Testis (tissue), 3 donors: ENCODE measurements around the gene TUBB4A. TPM values are rescaled to one million over a fixed set of nuclear protein-coding genes. Genes with fewer than 3 reads are reported as not detected.

Experiments used
- DNase-seq: peaks from one replicate; pipeline ENCODE4 v3.0.0-alpha.2; 2019
- H3K27ac ChIP-seq, 2 donors: fragments of 200-600 bp; sonication (generic); one replicate each; pipeline ENCODE4 v1.5.1; 2019
- H3K27me3 ChIP-seq: fragments of 200-600 bp; sonication (generic); one replicate; pipeline ENCODE4 v1.5.1; 2019
- H3K36me3 ChIP-seq: fragments of 200-600 bp; sonication (generic); one replicate; pipeline ENCODE4 v1.5.1; 2017; ENCODE audit warnings: low read depth; ENCODE audit errors: missing control alignments
- H3K4me1 ChIP-seq: fragments of 200-600 bp; sonication (generic); one replicate; pipeline ENCODE4 v1.5.1; 2019
- H3K4me3 ChIP-seq, 2 donors: fragments of 200-600 bp; sonication (generic); one replicate each; pipeline ENCODE4 v1.5.1; 2017 to 2019
- H3K9me3 ChIP-seq: fragments of 200-600 bp; sonication (generic); one replicate; pipeline ENCODE4 v1.5.1; 2017
- POLR2A ChIP-seq: fragments of 450-650 bp; IDR thresholded peaks from one replicate; pipeline ENCODE4 v1.6.1; 2017; ENCODE audit warnings: antibody characterized with exemption, mild to moderate bottlenecking, moderate library complexity
- WGBS, 2 donors: methylation state at CpG; one replicate each; pipeline ENCODE4 v1.1.5; 2018; 5-methylcytosine and 5-hydroxymethylcytosine counted together
- intact Hi-C: fragments of 100-400 bp; cut with DNase I; formaldehyde crosslinking; loops from one replicate; pipeline ENCODE4 v1.15.1; 2023; ENCODE audit warnings: low total_unique reads
- polyA plus RNA-seq: library from polyadenylated mRNA; stranded (reverse); fragments of 350-450 nt; fragmentation: Illumina TruSeq; extraction: RNeasy Lipid Tissue Mini Kit (QIAGEN cat#74804); gene quantifications from one replicate; pipeline ENCODE4 v1.2.3, GENCODE V29; 2014; ENCODE audit warnings: low read depth, low replicate concordance; ENCODE audit not compliant: insufficient read depth
- total RNA-seq, 2 donors: library from RNA; depleted of rRNA; stranded (reverse); fragments of >200 nt; gene quantifications; one replicate each; pipeline ENCODE4 v1.2.3, GENCODE V29; 2016
- TF ChIP-seq, protein P1 (sequence below), 3 experiments: fragments of 450-650 bp in 2 of 3; fragments of 200-600 bp in 1 of 3; sonication (generic) in 1 of 3; IDR thresholded peaks; one replicate each; pipeline ENCODE4 v1.5.1; 2016 to 2019; ENCODE audit warnings: antibody characterized with exemption in 3 of 3, mild to moderate bottlenecking in 2 of 3, moderate library complexity in 1 of 3

TUBB4A gene
- total and polyA plus RNA-seq, 3 donors from 2014 or later: 205 to 277 (median 217) TPM

DNA sequence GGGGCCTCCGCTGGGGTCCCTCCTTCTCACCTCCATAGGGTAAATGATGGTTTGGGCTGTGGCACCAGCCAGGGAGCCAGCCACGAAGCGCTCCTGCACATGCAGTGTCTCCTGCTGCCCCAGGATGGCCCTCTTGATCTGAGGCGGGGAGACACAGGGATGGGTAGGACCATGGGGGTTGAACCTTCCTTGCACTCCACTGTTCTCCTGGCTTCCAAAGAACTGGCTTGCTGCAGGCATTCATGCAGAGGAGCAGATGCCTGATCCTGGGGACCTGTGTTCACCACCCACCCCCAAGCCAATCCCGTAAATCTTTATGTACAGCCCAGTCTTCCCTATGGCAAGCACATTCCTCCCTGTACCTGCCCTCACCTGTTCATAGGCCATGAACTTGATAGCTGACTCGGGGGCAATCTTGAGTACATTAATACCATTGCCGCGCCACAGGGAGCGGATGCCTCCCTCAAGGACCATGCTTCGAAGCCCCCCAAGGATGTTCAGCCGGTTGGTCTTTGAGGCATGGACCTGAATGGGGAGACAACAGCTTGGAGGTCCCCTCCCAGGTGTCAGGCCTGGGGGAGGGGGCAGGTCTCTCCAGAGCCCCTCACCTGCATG is 48.1 kb downstream of the TUBB4A start:
- no peak overlapping the region for H3K4me3 ChIP-seq
- no peaks in the 10 kb centered on the region for H3K36me3 ChIP-seq
- no peaks in the 10 kb centered on the region for H3K9me3 ChIP-seq
- intact Hi-C loops: no loop called here
- H3K27me3 ChIP-seq: no peaks in the 10 kb centered on the region
- H3K27ac ChIP-seq: no peak overlapping the region
- no peak for DNase-seq
- 93 to 97% methylated on average over 9 to 11 of the region's 11 CpGs for WGBS, 2 donors
- no peak for TF ChIP-seq POLR2A
- TF ChIP-seq, protein P1, sequence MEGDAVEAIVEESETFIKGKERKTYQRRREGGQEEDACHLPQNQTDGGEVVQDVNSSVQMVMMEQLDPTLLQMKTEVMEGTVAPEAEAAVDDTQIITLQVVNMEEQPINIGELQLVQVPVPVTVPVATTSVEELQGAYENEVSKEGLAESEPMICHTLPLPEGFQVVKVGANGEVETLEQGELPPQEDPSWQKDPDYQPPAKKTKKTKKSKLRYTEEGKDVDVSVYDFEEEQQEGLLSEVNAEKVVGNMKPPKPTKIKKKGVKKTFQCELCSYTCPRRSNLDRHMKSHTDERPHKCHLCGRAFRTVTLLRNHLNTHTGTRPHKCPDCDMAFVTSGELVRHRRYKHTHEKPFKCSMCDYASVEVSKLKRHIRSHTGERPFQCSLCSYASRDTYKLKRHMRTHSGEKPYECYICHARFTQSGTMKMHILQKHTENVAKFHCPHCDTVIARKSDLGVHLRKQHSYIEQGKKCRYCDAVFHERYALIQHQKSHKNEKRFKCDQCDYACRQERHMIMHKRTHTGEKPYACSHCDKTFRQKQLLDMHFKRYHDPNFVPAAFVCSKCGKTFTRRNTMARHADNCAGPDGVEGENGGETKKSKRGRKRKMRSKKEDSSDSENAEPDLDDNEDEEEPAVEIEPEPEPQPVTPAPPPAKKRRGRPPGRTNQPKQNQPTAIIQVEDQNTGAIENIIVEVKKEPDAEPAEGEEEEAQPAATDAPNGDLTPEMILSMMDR (IDR thresholded peaks at IDR 0.05): no peak
- H3K4me1 ChIP-seq: peaks cover 9% of the 10 kb centered on the region

DNA sequence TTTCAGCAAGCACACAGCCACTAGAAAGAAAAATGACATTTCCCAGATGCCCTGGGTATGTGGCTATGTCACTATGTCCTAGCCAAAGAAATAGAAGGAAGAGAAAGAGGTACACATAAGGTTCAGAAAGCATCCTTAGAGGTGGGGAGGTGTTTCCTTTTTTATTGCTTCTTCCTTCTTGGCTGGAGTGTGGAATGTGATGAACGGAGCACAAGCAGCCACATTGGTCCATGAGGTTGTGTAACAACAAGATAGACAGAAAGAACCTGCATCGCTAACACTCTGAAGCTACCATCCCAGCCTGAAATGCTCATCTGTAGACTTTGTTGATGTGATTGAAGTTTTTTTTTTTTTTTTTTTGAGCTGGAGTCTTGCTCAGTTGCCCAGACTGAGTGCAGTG is 49.2 kb downstream of the TUBB4A start:
- H3K27ac ChIP-seq: no peak overlapping the region
- no peak overlapping the region for H3K4me3 ChIP-seq
- WGBS, 2 donors: 99 to 100% methylated on average over 2 of the region's 2 CpGs
- TF ChIP-seq POLR2A: no peak
- TF ChIP-seq, protein P1 (IDR thresholded peaks at IDR 0.05): no peak
- no peaks in the 10 kb centered on the region for H3K4me1 ChIP-seq
- intact Hi-C loops: no loop called here
- no peaks in the 10 kb centered on the region for H3K27me3 ChIP-seq
- no peaks in the 10 kb centered on the region for H3K36me3 ChIP-seq
- no peaks in the 10 kb centered on the region for H3K9me3 ChIP-seq
- DNase-seq: no peak

DNA sequence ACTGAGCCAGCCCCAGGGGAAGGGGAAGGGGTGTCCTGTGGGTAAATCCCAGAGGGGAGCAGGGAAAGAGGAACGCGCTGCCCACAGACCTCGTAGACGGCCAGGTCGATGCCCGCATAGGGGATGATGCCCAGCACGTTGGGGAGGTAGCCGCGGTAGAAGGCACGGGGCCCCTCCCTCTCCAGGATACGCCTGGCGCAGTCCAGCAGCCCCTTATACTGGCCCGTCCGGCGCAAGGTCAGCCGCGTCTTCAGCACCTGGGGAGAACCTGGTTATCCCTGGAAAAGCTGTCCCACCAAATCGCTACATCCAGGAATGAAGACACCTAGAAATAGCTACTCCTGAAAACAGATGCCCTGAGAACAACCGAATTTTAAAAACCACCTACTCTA is 49.9 kb downstream of the TUBB4A start:
- H3K36me3 ChIP-seq: no peaks in the 10 kb centered on the region
- no peaks in the 10 kb centered on the region for H3K4me1 ChIP-seq
- H3K9me3 ChIP-seq: no peaks in the 10 kb centered on the region
- no peak overlapping the region for H3K27ac ChIP-seq
- no peak overlapping the region for H3K4me3 ChIP-seq
- WGBS, 2 donors: 94% methylated on average over 17 to 19 of the region's 19 CpGs
- no peak for DNase-seq
- no peak for TF ChIP-seq POLR2A
- TF ChIP-seq, protein P1 (IDR thresholded peaks at IDR 0.05): no peak
- no peaks in the 10 kb centered on the region for H3K27me3 ChIP-seq
- intact Hi-C loops: no loop called here

DNA sequence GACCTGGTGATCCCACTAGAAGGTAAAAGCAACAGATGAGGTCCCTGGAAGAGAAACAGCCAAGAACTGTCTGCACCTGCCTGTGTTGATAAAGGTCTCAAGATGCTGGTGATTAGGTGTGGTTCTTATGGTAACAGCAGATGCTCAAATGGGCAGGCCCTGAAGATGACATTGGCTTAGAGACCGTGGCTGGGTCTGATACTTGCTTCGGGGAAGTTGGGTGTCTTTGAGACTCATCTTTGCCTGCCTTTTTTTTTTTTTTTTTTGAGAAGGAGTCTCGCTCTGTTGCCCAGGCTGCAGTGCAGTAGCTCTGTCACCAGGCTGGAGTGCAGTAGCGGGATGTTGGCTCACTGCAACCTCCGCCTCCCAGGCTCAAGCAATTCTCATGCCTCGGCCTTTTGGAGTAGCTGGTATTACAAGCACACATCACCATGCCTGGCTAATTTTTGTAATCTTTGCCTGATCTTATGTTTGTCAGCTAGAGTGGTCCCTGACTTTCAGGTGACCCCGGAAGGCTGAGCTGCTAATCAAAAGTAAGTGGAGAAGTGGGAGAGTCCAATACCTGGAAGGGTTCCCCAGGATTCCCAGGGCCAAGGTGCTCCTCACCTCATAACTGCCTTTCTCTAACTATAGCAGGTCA is 50.4 kb downstream of the TUBB4A start:
- DNase-seq: no peak
- Histone ChIP-seq H3K27ac (no peak overlapping the region), H3K27me3 (no peaks in the 10 kb centered on the region), H3K9me3 (no peaks in the 10 kb centered on the region), H3K4me1 (peaks cover 1% of the 10 kb centered on the region), H3K4me3 (no peak overlapping the region), H3K36me3 (no peaks in the 10 kb centered on the region)
- TF ChIP-seq, protein P1 (IDR thresholded peaks at IDR 0.05): no peak
- TF ChIP-seq POLR2A: no peak
- 95 to 98% methylated on average over 7 of the region's 7 CpGs for WGBS, 2 donors
- intact Hi-C loops: no loop called here

DNA sequence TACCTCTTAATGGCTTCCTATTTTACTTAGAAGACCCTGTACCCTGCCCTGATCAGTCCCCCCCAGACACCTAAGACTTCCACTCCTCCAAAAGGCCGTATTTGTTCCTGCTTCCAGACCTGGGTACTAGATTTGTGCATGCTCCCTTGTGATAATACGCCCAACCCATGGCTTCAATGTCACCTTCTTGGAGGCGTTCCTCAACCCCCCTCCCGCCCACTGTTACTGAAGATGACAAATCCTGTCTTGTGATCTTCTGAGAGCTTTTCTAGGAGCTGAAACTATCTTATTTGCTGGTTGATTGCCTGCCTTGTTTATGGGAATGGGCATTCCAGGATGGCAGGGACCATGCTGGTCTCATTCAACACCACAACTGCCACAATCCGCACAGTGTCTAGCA is 51.9 kb downstream of the TUBB4A start:
- TF ChIP-seq POLR2A: no peak
- TF ChIP-seq, protein P1 (IDR thresholded peaks at IDR 0.05): no peak
- 95 to 96% methylated on average over 5 of the region's 5 CpGs for WGBS, 2 donors
- intact Hi-C loops: no loop called here

More for the DNA sequence above, 51.9 kb downstream of the TUBB4A start:
- no peak overlapping the region for H3K27ac ChIP-seq
- DNase-seq: no peak
- no peaks in the 10 kb centered on the region for H3K9me3 ChIP-seq
- H3K36me3 ChIP-seq: no peaks in the 10 kb centered on the region
- H3K27me3 ChIP-seq: no peaks in the 10 kb centered on the region
- no peak overlapping the region for H3K4me3 ChIP-seq
- peaks cover 6% of the 10 kb centered on the region for H3K4me1 ChIP-seq
